GM21723 (cell line): ENCODE data around the gene RABGEF1.
"Not testable (repeated sequence)": the region's sequence is repeated elsewhere in the genome, so short reads cannot be mapped to it uniquely, and the experiment has no call there.

Source experiments
- ATAC-seq: cut with Tn5 transposase; IDR thresholded peaks from one replicate; pipeline ENCODE4 v1.9.1; 2021; ENCODE audit warnings: mild to moderate bottlenecking, moderate library complexity; ENCODE audit not compliant: unreplicated experiment

RABGEF1 gene

DNA sequence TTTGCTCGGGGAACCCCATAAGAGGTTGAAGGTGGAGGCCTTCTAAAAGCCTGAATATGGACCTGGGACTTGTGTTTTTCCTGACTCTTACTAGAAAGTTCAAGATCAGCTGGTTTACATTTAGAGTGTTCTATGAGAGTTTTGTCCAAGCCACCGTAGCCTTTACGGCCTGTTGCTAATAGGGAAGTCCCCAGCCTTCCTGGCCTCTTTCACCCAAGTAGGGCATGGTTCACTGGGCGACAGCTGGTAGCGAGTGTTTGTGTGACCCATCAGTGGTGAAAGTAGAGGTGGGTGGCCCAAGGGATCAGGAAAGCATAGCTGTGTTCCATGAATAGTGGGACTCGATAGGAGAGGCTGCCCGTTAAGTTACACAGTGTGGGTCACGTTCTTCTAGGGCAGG lies 60.1 kb downstream of the RABGEF1 start:
- no peak for ATAC-seq

DNA sequence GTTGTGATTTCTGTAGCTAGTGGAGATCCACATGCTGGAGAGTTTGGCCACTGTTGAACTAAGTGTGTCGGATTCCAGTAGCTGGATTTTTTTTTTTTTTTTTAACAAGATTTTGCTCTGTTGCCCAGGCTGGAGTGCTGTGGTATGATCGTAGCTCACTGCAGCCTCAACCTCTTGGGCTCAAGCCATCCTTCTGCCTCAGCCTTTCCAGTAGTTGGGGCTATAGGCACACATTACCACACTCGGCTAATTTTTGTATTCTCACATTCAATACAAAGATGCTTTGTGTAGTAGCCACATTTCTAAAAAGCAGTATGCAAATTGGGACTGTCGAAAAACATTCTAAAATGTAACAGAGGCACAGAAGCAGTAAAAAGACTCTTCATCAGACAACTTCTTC lies 63.5 kb downstream of the RABGEF1 start:
- ATAC-seq: no peak

DNA sequence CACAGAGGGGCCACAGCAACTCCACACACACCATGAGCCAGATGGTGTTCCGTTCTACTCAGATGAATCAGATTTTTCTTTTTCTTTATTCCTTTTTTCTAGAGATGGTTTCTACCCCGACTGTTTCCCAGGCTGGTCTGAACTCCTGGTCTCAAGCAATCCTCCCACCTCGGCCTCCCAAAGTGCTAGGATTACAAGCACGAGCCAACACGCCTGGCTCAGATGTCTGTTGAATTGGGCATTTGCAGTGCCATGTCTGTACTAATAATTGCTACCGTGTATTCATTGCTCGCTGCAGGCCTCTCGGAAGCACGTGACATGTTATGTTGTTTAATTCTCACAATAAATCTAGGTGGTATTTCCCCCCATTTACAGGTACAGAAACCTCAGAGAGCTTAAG lies 67.2 kb downstream of the RABGEF1 start:
- ATAC-seq: no peak

GRCh38 chr7:66810716-66811115 lies 70.2 kb downstream of the RABGEF1 start:
- no peak for ATAC-seq

DNA sequence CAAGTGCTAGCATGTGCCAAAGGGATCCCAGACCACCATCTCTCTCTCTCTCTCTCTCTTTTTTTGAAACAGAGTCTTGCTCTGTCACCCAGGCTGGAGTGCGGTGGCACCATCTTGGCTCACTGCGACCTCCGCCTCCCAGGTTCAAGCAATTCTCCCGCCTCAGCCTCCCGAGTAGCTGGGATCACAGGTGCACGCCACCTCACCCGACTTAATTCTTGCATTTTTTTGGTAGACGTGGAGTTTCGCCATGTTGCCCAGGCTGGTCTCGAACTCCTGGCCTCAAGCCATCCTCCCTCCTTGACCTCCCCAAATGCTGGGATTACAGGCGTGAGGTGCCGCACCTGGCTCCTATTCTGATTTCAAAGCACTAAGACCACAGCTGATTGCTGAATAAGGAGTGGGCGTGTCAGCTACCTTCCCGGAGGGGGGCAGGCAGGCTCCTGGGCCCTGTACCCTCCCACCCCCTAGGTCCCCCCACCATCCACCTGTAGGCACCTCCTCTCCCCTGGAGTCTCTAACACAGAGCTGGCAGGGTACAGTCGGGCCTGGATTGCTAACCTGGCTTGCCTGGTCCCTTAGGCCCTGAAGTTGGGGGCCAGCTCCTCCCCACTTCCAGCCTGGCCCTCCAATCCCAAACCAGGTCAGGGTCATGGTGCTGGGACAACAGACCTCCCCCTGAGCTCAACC lies 74.8 kb downstream of the RABGEF1 start:
- ATAC-seq: not testable (repeated sequence)

DNA sequence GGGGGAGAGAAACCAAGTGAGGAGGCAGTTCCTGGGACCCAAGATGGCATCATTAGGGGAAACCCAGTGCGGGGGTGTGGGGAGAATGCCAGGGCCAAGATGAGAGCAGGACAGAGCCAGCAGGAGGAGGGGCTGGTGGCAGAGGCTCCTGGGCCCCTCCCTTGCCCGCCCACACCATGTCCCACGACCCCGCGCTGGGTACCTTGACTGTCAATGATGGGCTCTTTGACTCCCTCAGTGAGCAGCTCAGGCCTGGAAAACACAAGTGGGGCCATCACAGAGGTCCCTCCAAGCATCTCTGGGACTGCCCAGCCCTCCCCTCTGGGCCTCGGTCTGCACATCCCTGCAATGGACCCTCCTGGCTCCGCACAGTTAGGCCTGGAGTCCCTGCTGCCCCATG lies 75.4 kb downstream of the RABGEF1 start:
- ATAC-seq: no peak

GRCh38 chr7:66816658-66817057 lies 76.1 kb downstream of the RABGEF1 start:
- ATAC-seq: not testable (repeated sequence)

DNA sequence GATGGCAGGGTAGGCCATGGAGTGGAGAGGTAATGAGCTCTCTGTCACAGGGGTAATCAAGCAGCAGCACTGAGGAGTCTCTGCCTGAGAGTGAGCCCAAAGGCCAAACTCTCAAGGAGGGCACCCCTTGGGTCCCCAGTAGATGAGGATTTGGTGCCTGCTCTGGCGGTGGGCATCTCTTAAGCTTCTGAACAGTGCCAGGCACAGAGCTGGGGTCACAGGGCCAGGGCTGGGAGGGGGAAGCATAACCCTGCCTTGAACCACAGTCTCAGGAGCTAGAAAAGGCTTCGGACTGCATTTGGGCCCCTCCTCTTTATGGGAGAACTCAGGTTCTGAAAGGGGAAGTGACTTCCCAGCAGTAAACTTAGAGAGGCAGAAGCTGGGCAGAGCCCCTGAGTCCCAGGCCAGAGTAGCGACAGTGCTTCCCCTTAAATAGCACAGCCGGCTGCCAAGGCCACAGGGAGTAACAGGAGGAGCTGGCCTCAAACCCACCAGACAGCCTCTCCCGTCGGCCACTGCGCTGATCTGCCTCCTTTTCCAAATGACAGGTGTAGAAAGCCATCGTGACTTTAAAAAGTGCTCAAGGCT lies 76.8 kb downstream of the RABGEF1 start:
- ATAC-seq: not testable (repeated sequence)

DNA sequence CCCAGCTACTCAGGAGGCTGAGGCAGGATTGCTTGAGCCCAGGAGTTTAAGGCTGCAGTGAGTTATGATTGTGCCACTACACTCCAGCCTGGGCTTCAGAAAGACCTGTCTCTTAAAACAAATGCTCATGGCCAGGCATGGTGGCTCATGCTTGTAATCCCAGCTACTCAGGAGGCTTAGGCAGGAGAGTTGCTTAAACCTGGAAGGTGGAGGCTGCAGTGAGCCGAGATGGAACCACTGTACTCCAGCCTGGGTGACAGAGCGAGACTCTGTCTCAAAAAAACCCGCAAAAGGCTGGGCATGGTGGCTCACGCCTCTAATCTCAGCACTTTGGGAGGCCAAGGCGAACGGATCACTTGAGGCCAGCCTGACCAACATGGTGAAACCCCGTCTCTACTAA lies 77.4 kb downstream of the RABGEF1 start:
- not testable (repeated sequence) for ATAC-seq

DNA sequence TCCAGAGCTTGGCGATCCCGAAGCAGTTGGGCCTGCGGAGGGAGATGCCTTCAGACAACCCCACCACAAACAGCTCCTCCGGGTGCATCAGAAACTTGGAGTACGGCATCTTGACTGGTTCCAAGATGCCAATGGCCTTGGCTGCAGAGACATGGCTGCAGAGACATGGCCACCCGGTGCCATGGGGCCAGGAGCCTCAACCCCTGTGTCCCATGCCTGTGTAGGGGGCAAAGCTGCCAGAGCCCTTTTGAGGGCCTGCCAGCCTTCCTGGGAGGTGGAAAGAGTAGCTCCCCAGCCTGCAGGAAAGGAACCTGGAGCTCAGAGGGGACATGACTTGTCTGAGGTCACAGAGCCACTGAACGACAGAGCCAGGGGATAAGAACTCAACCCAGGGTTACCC lies 83.5 kb downstream of the RABGEF1 start:
- ATAC-seq: no peak

DNA sequence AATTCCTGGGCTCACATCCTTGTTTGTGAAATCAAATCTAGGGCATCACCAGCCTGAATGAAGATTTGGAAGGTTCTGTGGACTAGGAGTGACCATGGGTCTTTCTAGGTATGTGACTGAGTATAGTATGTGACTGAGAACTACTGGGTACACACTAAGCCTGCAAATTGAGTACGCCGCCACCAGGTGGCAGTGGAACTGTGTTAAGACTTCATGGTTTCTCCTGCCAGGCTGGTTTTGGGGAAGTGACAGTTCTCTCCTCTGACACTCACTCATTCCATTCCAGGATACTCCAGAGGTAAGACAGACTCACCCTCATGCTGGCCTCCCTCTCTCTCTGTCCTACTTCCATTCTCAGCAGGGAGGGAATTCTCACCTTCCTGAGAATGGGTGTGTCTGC lies 85.0 kb downstream of the RABGEF1 start:
- ATAC-seq: not testable (repeated sequence)

- no peak for ATAC-seq
Measured at GRCh38 chr7:66826649-66827048, 86.1 kb downstream of the RABGEF1 start.

GRCh38 chr7:66830976-66831375 lies 90.4 kb downstream of the RABGEF1 start:
- not testable (repeated sequence) for ATAC-seq

DNA sequence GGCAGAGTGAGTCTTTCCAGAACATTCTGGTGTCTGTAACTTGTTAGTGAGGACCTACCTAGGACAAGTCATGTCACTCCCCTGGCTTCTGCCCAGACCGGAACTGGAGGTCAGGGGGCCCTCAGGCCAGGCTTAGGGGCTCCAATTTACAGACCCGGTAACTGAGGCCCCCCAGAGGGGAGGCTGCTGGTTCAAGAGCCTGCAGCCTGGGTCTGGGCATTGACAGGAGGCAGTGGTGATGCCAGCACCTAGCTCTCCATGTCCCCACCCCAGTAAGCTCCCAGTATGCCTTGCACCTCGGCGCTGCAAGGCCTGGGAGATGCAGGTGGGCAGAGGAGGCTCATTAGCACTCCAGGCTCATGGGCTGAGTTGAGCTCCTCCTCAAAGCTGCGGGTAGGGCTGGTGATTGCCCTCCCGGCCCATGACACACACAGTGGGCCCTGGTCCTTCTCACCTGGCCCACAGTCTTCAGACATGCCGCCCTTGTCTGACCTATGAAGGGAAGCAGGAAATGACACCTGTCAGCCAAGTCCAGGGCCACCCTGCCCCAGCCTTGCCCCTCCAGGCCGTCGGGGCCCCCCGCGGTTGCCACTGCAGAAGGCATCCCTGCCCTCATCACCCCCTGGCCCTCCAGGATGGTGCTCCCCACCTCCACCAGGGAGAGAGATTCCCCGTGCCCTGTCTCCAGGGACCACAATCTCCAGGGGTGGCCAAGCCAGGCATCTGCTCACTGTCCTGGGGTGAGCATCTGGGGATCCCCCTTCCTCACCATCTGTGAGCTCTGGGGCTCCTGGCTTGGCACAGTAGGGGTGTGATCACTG lies 92.2 kb downstream of the RABGEF1 start:
- no peak for ATAC-seq

GRCh38 chr7:66837007-66837406 lies 96.5 kb downstream of the RABGEF1 start:
- ATAC-seq: no peak

DNA sequence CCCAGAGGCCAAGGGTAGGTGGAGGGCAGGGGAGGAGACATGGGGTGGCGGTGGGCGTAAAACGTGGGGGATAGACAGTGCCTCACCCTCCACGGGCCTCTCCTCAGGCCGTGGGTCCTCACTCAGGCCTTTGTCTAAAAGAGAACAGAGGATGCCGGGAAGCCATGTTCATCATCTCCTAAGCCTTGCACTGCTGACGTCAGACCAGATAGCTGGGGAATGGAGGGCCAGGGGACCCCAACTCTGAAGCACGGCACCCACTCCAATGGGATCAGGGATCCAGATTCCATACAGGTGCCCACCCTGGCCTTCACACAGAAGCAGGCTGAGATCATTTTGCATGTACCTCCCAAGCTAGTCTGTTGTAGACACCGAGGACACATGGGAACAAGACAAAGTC lies 97.1 kb downstream of the RABGEF1 start:
- ATAC-seq: no peak

DNA sequence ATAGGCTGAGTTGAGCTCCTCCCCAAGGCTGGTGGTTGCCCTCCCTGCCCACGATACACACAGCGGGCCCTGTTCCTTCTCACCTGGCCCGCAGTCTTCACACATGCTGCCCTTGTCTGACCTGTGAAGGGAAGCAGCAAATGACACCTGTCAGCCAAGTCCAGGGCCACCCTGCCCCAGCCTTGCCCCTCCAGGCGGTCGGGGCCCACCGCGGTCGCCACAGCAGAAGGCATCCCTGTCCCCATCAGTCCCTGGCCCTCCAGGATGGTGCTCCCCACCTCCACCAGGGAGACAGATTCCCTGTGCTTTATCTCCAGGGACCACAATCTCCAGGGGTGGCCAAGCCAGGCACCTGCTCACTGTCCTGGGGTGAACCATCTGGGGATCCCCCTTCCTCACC lies 99.3 kb downstream of the RABGEF1 start:
- no peak for ATAC-seq

- ATAC-seq: no peak
Measured at GRCh38 chr7:66840316-66840715, 99.8 kb downstream of the RABGEF1 start.

DNA sequence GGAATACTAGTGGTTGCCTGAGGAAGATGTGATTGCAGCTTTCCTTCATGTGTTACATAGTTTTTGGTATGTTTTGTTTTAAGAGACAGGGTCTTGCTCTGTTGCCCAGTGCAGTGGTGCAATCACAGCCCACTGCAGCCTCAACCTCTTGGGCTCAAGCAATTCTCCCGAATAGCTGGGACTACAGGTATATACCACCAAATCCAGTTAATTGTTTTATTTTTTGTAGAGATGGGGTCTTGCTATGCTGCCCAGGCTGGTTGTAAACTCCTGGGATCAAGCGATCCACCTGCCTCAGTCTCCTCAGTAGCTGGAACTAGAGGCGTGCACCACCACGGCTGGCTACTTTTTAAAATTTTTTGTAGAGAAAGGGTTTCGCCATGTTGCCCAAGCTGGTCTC lies 101.4 kb downstream of the RABGEF1 start:
- no peak for ATAC-seq

GRCh38 chr7:66843492-66843891 lies 103.0 kb downstream of the RABGEF1 start:
- ATAC-seq: not testable (repeated sequence)

- peak; percentile 94 for ATAC-seq
Measured at GRCh38 chr7:66844552-66845378, 104.2 kb downstream of the RABGEF1 start.
